Liver (tissue), 9 donors: ENCODE results near the gene PLCG2. TPM values are rescaled to one million over a fixed set of nuclear protein-coding genes. Genes with fewer than 3 reads are reported as not detected.

Source experiments
- DNase-seq: peaks from one replicate; pipeline ENCODE4 v3.0.0-alpha.2; 2017; ENCODE audit warnings: low spot score
- H3K27ac ChIP-seq, 2 donors: one replicate each; pipeline ENCODE4 v1.7.0; 2013; ENCODE audit warnings: inconsistent platforms in 2 of 2, low read length in 2 of 2, control low read depth in 1 of 2, low read depth in 1 of 2, mild to moderate bottlenecking in 1 of 2
- H3K27me3 ChIP-seq, 4 donors: one replicate each; pipeline versions ENCODE4 v1.6.1 to v1.7.0; 2013; ENCODE audit warnings: low read length in 3 of 4, inconsistent platforms in 1 of 4, mild to moderate bottlenecking in 1 of 4, moderate library complexity in 1 of 4; ENCODE audit not compliant: control insufficient read depth in 4 of 4, insufficient read depth in 4 of 4
- H3K36me3 ChIP-seq, 4 donors: one replicate each; pipeline versions ENCODE4 v1.6.1 to v1.7.0; 2013; ENCODE audit warnings: low read length in 3 of 4, mild to moderate bottlenecking in 3 of 4, low read depth in 1 of 4, moderate library complexity in 1 of 4; ENCODE audit not compliant: control insufficient read depth in 4 of 4, insufficient read depth in 3 of 4
- H3K4me1 ChIP-seq, 4 donors: one replicate each; pipeline versions ENCODE4 v1.6.1 to v1.7.0; 2013; ENCODE audit warnings: low read length in 3 of 4, mild to moderate bottlenecking in 3 of 4, moderate library complexity in 1 of 4; ENCODE audit not compliant: control insufficient read depth in 4 of 4, insufficient read depth in 4 of 4
- H3K4me3 ChIP-seq, 3 donors: one replicate each; pipeline versions ENCODE4 v1.6.1 to v1.7.0; 2013; ENCODE audit warnings: low read length in 3 of 3, control low read depth in 1 of 3, low read depth in 1 of 3, mild to moderate bottlenecking in 1 of 3
- H3K9ac ChIP-seq, 2 donors: one replicate each; pipeline ENCODE4 v1.7.0; 2013; ENCODE audit warnings: low read length in 2 of 2, mild to moderate bottlenecking in 2 of 2, moderate library complexity in 2 of 2, control low read depth in 1 of 2, low read depth in 1 of 2
- H3K9me3 ChIP-seq, 4 donors: one replicate each; pipeline versions ENCODE4 v1.6.1 to v1.7.0; 2013; ENCODE audit warnings: low read length in 3 of 4; ENCODE audit not compliant: control insufficient read depth in 4 of 4
- ATF3 ChIP-seq: IDR thresholded peaks from 2 replicates; pipeline ENCODE4 v1.6.1; 2016; ENCODE audit warnings: antibody characterized with exemption
- EGR1 ChIP-seq, 2 donors: IDR thresholded peaks; 2 replicates each; pipeline ENCODE4 v1.6.1; 2016 to 2018; ENCODE audit warnings: antibody characterized with exemption in 2 of 2, low read depth in 2 of 2
- FOXA1 ChIP-seq: IDR thresholded peaks from 2 replicates; pipeline ENCODE4 v1.6.1; 2016; ENCODE audit warnings: antibody characterized with exemption
- FOXA2 ChIP-seq: IDR thresholded peaks from 2 replicates; pipeline ENCODE4 v1.6.1; 2016; ENCODE audit warnings: antibody characterized with exemption
- GABPA ChIP-seq, 2 donors: IDR thresholded peaks in 1 of 2; conservative IDR thresholded peaks in 1 of 2; 2 replicates each; pipeline ENCODE4 v1.6.1; 2016; ENCODE audit warnings: antibody characterized with exemption in 2 of 2, mild to moderate bottlenecking in 1 of 2, moderate library complexity in 1 of 2
- HNF4A ChIP-seq, 2 donors: conservative IDR thresholded peaks; 2 replicates each; pipeline ENCODE4 v1.6.1; 2016; ENCODE audit warnings: antibody characterized with exemption in 2 of 2, mild to moderate bottlenecking in 2 of 2
- HNF4G ChIP-seq: IDR thresholded peaks from 2 replicates; pipeline ENCODE4 v1.6.1; 2016; ENCODE audit warnings: antibody characterized with exemption
- JUND ChIP-seq, 2 donors: IDR thresholded peaks; 2 replicates each; pipeline ENCODE4 v1.6.1; 2016; ENCODE audit warnings: antibody characterized with exemption in 2 of 2
- MAX ChIP-seq: IDR thresholded peaks from 2 replicates; pipeline ENCODE4 v1.6.1; 2016; ENCODE audit warnings: antibody characterized with exemption
- NR2F2 ChIP-seq: IDR thresholded peaks from 2 replicates; pipeline ENCODE4 v1.6.1; 2016; ENCODE audit warnings: antibody characterized with exemption
- RAD21 ChIP-seq, 2 donors: IDR thresholded peaks; 2 replicates each; pipeline ENCODE4 v1.6.1; 2016; ENCODE audit warnings: antibody characterized with exemption in 2 of 2, mild to moderate bottlenecking in 2 of 2
- REST ChIP-seq: IDR thresholded peaks from 2 replicates; pipeline ENCODE4 v1.6.1; 2016; ENCODE audit warnings: antibody characterized with exemption, mild to moderate bottlenecking
- RXRA ChIP-seq, 2 donors: IDR thresholded peaks; 2 replicates each; pipeline ENCODE4 v1.6.1; 2017 to 2018; ENCODE audit warnings: antibody characterized with exemption in 2 of 2, mild to moderate bottlenecking in 1 of 2
- SP1 ChIP-seq: IDR thresholded peaks from 2 replicates; pipeline ENCODE4 v1.6.1; 2018; ENCODE audit warnings: antibody characterized with exemption, mild to moderate bottlenecking
- TAF1 ChIP-seq: conservative IDR thresholded peaks from 2 replicates; pipeline ENCODE4 v1.6.1; 2016; ENCODE audit warnings: antibody characterized with exemption, mild to moderate bottlenecking
- YY1 ChIP-seq: IDR thresholded peaks from 2 replicates; pipeline ENCODE4 v1.6.1; 2016; ENCODE audit warnings: antibody characterized with exemption, mild to moderate bottlenecking
- ZBTB33 ChIP-seq: IDR thresholded peaks from 2 replicates; pipeline ENCODE4 v1.6.1; 2016; ENCODE audit warnings: antibody characterized with exemption
- WGBS: extraction: QIAGEN DNeasy Blood & Tissue Kit; methylation state at CpG from one replicate; pipeline ENCODE4 v1.1.7; 2013; 5-methylcytosine and 5-hydroxymethylcytosine counted together
- polyA plus RNA-seq, 2 donors: library from polyadenylated mRNA; stranded (reverse) in 1 of 2; unstranded in 1 of 2; fragments of 200-250 nt in 1 of 2; fragments of >200 nt in 1 of 2; fragmentation: Nextera tagmentation in 1 of 2; extraction: Ambion mirVana in 1 of 2; gene quantifications; one replicate each; pipeline versions ENCODE4 v1.2.1 to v1.2.3, GENCODE V29; 2013 to 2015
- total RNA-seq, 2 donors: library from RNA; depleted of rRNA; stranded (reverse); fragments of >200 nt; gene quantifications; one replicate each; pipeline ENCODE4 v1.2.3, GENCODE V29; 2014
- TF ChIP-seq, protein P1 (sequence below): fragments of 150-350 bp; IDR thresholded peaks from 2 replicates; pipeline ENCODE4 v1.5.1; 2017; ENCODE audit warnings: improper control_type of control experiment, low read depth, low read length; ENCODE audit not compliant: missing input control
- donor health status: healthy.
- donor health status: healthy.
- donor health status: healthy.
- donor health status: healthy.
- donor health status: healthy.

Gene PLCG2
- total and polyA plus RNA-seq, 4 donors = 7.1 to 21.6 (median 15.8) TPM

DNA sequence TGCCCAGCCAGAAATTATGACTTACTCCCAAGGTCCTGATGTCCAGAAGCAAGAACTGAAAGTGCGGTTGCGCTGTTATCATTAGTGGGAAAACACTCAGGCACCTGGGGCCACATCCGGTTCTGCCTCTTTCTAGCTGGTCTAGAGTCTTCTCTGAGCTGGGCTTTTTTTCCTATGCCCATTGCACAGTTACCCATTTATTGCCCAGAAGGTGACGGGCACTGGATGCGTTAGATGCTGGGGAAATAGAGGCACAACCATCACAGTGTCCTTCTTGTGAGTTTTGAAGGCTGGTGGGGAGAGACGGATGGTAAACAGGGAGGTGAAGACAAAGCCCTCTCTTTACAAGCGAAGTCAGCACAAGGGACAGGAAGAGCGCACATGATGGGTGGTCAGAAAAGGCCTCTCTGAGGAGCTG is 37.7 kb downstream of the PLCG2 start:
- DNase-seq = no peak
- Histone ChIP-seq H3K36me3 (no peaks in the 10 kb centered on the region), H3K27me3 (no peaks in the 10 kb centered on the region), H3K9ac (no peak overlapping the region), H3K27ac (no peak overlapping the region), H3K4me3 (no peak overlapping the region), H3K4me1 (no peaks in the 10 kb centered on the region), H3K9me3 (no peaks in the 10 kb centered on the region)
- WGBS = 91% methylated on average over 8 of the region's 8 CpGs
- TF ChIP-seq HNF4A (conservative IDR thresholded peaks at IDR 0.05) (no peak), YY1 (no peak), ATF3 (no peak), HNF4G (no peak), ZBTB33 (no peak), REST (no peak), RXRA (IDR thresholded peaks at IDR 0.05) (no peak), FOXA1 (no peak), MAX (no peak), NR2F2 (no peak), GABPA (IDR thresholded peaks at IDR 0.05 in 1 of 2, conservative IDR thresholded peaks at IDR 0.05 in 1 of 2) (no peak), EGR1 (IDR thresholded peaks at IDR 0.05; ENCODE audit: low read depth in 2 of 2) (no peak), RAD21 (IDR thresholded peaks at IDR 0.05) (no peak), JUND (IDR thresholded peaks at IDR 0.05) (no peak), SP1 (no peak), TAF1 (no peak), FOXA2 (no peak)
- TF ChIP-seq, protein P1, sequence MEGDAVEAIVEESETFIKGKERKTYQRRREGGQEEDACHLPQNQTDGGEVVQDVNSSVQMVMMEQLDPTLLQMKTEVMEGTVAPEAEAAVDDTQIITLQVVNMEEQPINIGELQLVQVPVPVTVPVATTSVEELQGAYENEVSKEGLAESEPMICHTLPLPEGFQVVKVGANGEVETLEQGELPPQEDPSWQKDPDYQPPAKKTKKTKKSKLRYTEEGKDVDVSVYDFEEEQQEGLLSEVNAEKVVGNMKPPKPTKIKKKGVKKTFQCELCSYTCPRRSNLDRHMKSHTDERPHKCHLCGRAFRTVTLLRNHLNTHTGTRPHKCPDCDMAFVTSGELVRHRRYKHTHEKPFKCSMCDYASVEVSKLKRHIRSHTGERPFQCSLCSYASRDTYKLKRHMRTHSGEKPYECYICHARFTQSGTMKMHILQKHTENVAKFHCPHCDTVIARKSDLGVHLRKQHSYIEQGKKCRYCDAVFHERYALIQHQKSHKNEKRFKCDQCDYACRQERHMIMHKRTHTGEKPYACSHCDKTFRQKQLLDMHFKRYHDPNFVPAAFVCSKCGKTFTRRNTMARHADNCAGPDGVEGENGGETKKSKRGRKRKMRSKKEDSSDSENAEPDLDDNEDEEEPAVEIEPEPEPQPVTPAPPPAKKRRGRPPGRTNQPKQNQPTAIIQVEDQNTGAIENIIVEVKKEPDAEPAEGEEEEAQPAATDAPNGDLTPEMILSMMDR = no peak

- no peaks in the 10 kb centered on the region for H3K27me3 ChIP-seq
- DNase-seq = no peak
- no peak overlapping the region for H3K4me3 ChIP-seq
- H3K27ac ChIP-seq = no peak overlapping the region
- no peak overlapping the region for H3K9ac ChIP-seq
- H3K36me3 ChIP-seq = no peaks in the 10 kb centered on the region
- no peaks in the 10 kb centered on the region for H3K9me3 ChIP-seq
- WGBS = 76% methylated on average over 8 of the region's 8 CpGs
- no peaks in the 10 kb centered on the region for H3K4me1 ChIP-seq
- TF ChIP-seq FOXA1 (no peak), ZBTB33 (no peak), NR2F2 (no peak), SP1 (no peak), JUND (IDR thresholded peaks at IDR 0.05) (no peak)
- TF ChIP-seq, protein P1 = no peak
Observed at GRCh38 chr16:81817296-81817695, 38.2 kb downstream of the PLCG2 start.
